Activated CD4-positive, alpha-beta T cell treated with anti-CD3 and anti-CD28 coated beads, Interleukin-2, amount 50 U/mL, for 4 hours (primary cell): ENCODE data around the gene ARHGEF2.

Source experiments
- DNase-seq, 2 experiments: peaks; one replicate each; pipeline ENCODE4 v3.0.0-alpha.2; 2020

The ARHGEF2 gene

GRCh38 chr1:155909894-155910293 is 68.5 kb downstream of the ARHGEF2 start:
- DNase-seq, result no peak

GRCh38 chr1:155904261-155904660 is 74.1 kb downstream of the ARHGEF2 start:
- DNase-seq, result no peak

GRCh38 chr1:155900161-155900560 is 78.2 kb downstream of the ARHGEF2 start:
- no peak for DNase-seq

- DNase-seq, result no peak
Measured at GRCh38 chr1:155899683-155900082, 78.7 kb downstream of the ARHGEF2 start.

- no peak for DNase-seq
Measured at GRCh38 chr1:155898888-155899287, 79.5 kb downstream of the ARHGEF2 start.

GRCh38 chr1:155897746-155898145 is 80.6 kb downstream of the ARHGEF2 start:
- DNase-seq, result no peak
